ENCODE measurements around the gene JARID2.

- TF ChIP-seq CTCF (IDR thresholded peaks at IDR 0.05; ENCODE audit: low read length) (no peak), EZH2 (IDR thresholded peaks at IDR 0.05; ENCODE audit: borderline replicate concordance, low read length) (no peak)
These were observed 196.6 kb downstream of the JARID2 start for GRCh38 chr6:15442467-15442866.

Data from OCI-LY1 (cell line).